Sigmoid colon (tissue), 7 donors: ENCODE measurements around the gene WDR48. TPM values are rescaled to one million over a fixed set of nuclear protein-coding genes. Genes with fewer than 3 reads are reported as not detected.

Experiments
- DNase-seq: peaks from one replicate; pipeline ENCODE4 v3.0.0-alpha.2; 2019
- H3K27ac ChIP-seq, 4 donors: fragments of 200-600 bp; sonication (generic); one replicate each; pipeline ENCODE4 v1.5.1; 2016 to 2019; ENCODE audit warnings: mild to moderate bottlenecking in 1 of 4
- H3K27me3 ChIP-seq, 3 donors: fragments of 200-600 bp; sonication (generic); one replicate each; pipeline ENCODE4 v1.5.1; 2019; ENCODE audit warnings: mild to moderate bottlenecking in 1 of 3
- H3K36me3 ChIP-seq, 4 donors: fragments of 200-600 bp; sonication (generic); one replicate each; pipeline ENCODE4 v1.5.1; 2016 to 2019
- H3K4me1 ChIP-seq, 4 donors: fragments of 200-600 bp; sonication (generic); one replicate each; pipeline ENCODE4 v1.5.1; 2017 to 2019
- H3K4me3 ChIP-seq, 4 donors: fragments of 200-600 bp; sonication (generic); one replicate each; pipeline ENCODE4 v1.5.1; 2017 to 2019; ENCODE audit warnings: mild to moderate bottlenecking in 2 of 4, moderate library complexity in 1 of 4
- H3K9me3 ChIP-seq, 4 donors: fragments of 200-600 bp in 3 of 4; sonication (generic) in 3 of 4; one replicate each; pipeline versions ENCODE4 v1.5.1 to v1.6.1; 2013 to 2019
- CTCF ChIP-seq, 4 experiments: fragments of 450-650 bp in 3 of 4; fragments of 200-600 bp in 1 of 4; IDR thresholded peaks; one replicate each; pipeline ENCODE4 v1.5.1; 2016 to 2019; ENCODE audit warnings: antibody characterized with exemption in 4 of 4, mild to moderate bottlenecking in 3 of 4, moderate library complexity in 2 of 4
- EP300 ChIP-seq, 4 donors: sonication (generic); formaldehyde crosslinking; IDR thresholded peaks; one replicate each; pipeline ENCODE4 v1.6.1; 2017; ENCODE audit warnings: antibody characterized with exemption in 4 of 4
- POLR2A ChIP-seq, 2 donors: fragments of 450-650 bp; IDR thresholded peaks; one replicate each; pipeline ENCODE4 v1.6.1; 2016; ENCODE audit warnings: antibody characterized with exemption in 2 of 2, mild to moderate bottlenecking in 2 of 2, moderate library complexity in 2 of 2
- POLR2AphosphoS5 ChIP-seq, 4 donors: sonication (generic); formaldehyde crosslinking; IDR thresholded peaks; one replicate each; pipeline ENCODE4 v1.6.1; 2017; ENCODE audit warnings: antibody characterized with exemption in 4 of 4
- WGBS, 2 donors: extraction: QIAGEN DNeasy Blood & Tissue Kit; methylation state at CpG; one replicate each; pipeline ENCODE4 v1.1.7; 2013; 5-methylcytosine and 5-hydroxymethylcytosine counted together
- intact Hi-C: fragments of 100-400 bp; cut with DNase I; formaldehyde crosslinking; loops from one replicate; pipeline ENCODE4 v1.15.1; 2023
- polyA plus RNA-seq, 3 donors: library from polyadenylated mRNA; stranded (reverse); fragments of 200-250 nt; gene quantifications; one replicate each; pipeline ENCODE4 v1.2.3, GENCODE V29; 2013
- total RNA-seq, 4 donors: library from RNA; depleted of rRNA; stranded (reverse); fragments of >200 nt; gene quantifications; one replicate each; pipeline ENCODE4 v1.1.0, GENCODE V29; 2016
- donor health status: healthy with polysubstance abuse.
- donor health status: Bipolar disorder and iron deficiency.
- donor health status: healthy.

The WDR48 gene
- total and polyA plus RNA-seq, 7 donors, result 15.3 to 50.2 (median 37.4) TPM

- H3K36me3 ChIP-seq, result peaks cover 5 to 91% (median 52%) of the 10 kb centered on the region in 4 donors
- H3K27ac ChIP-seq, result peak overlapping the region in 3 of 4 donors; percentile 2 to 23 (median 15)
- peaks cover 0 to 5% (median 2%) of the 10 kb centered on the region in 4 donors for H3K4me1 ChIP-seq
- 15 to 59% methylated on average over 3 of the region's 3 CpGs for WGBS, 2 donors
- no peak overlapping the region for H3K4me3 ChIP-seq
- no peak for DNase-seq
- H3K27me3 ChIP-seq, result no peaks in the 10 kb centered on the region
- TF ChIP-seq POLR2AphosphoS5 (IDR thresholded peaks at IDR 0.05), result no peak
- TF ChIP-seq EP300 (IDR thresholded peaks at IDR 0.05), result no peak
- TF ChIP-seq POLR2A (IDR thresholded peaks at IDR 0.05), result no peak
- TF ChIP-seq CTCF (IDR thresholded peaks at IDR 0.05), result no peak
- intact Hi-C loops, result no loop called here
- H3K9me3 ChIP-seq, result no peaks in the 10 kb centered on the region
Observed at GRCh38 chr3:39096775-39097174, 45.0 kb downstream of the WDR48 start.

GRCh38 chr3:39097716-39098472, 46.1 kb downstream of the WDR48 start:
- WGBS, 2 donors, result 89 to 91% methylated on average over 8 of the region's 8 CpGs
- intact Hi-C loops, result no loop called here
- Histone ChIP-seq H3K36me3 (peaks cover 5 to 91% (median 47%) of the 10 kb centered on the region in 4 donors), H3K27me3 (no peaks in the 10 kb centered on the region), H3K27ac (no peak overlapping the region), H3K4me3 (no peak overlapping the region), H3K9me3 (no peaks in the 10 kb centered on the region), H3K4me1 (peaks cover 0 to 6% (median 2%) of the 10 kb centered on the region in 4 donors)
- TF ChIP-seq EP300 (IDR thresholded peaks at IDR 0.05) (no peak), CTCF (IDR thresholded peaks at IDR 0.05) (no peak), POLR2A (IDR thresholded peaks at IDR 0.05) (no peak)
- no peak for DNase-seq

GRCh38 chr3:39098473-39099000, 46.7 kb downstream of the WDR48 start:
- H3K4me3 ChIP-seq, result no peak overlapping the region
- 93 to 96% methylated on average over 8 of the region's 8 CpGs for WGBS, 2 donors
- intact Hi-C loops, result no loop called here
- no peaks in the 10 kb centered on the region for H3K27me3 ChIP-seq
- TF ChIP-seq POLR2AphosphoS5 (IDR thresholded peaks at IDR 0.05) (no peak), POLR2A (IDR thresholded peaks at IDR 0.05) (no peak), EP300 (IDR thresholded peaks at IDR 0.05) (no peak), CTCF (IDR thresholded peaks at IDR 0.05) (no peak)
- H3K36me3 ChIP-seq, result peaks cover 5 to 84% (median 45%) of the 10 kb centered on the region in 4 donors
- DNase-seq, result no peak
- H3K27ac ChIP-seq, result no peak overlapping the region
- no peaks in the 10 kb centered on the region for H3K9me3 ChIP-seq
- peaks cover 0 to 13% (median 6%) of the 10 kb centered on the region in 4 donors for H3K4me1 ChIP-seq

GRCh38 chr3:39099242-39099641, 47.4 kb downstream of the WDR48 start:
- WGBS, 2 donors, result 94 to 97% methylated on average over 1 of the region's 1 CpG
- no peaks in the 10 kb centered on the region for H3K27me3 ChIP-seq
- intact Hi-C loops, result no loop called here
- H3K4me1 ChIP-seq, result peaks cover 0 to 20% (median 13%) of the 10 kb centered on the region in 4 donors
- no peak for DNase-seq
- TF ChIP-seq CTCF (IDR thresholded peaks at IDR 0.05), result no peak
- no peak for TF ChIP-seq POLR2AphosphoS5 (IDR thresholded peaks at IDR 0.05)
- no peak for TF ChIP-seq POLR2A (IDR thresholded peaks at IDR 0.05)
- TF ChIP-seq EP300 (IDR thresholded peaks at IDR 0.05), result no peak
- H3K9me3 ChIP-seq, result no peaks in the 10 kb centered on the region
- no peak overlapping the region for H3K27ac ChIP-seq
- H3K4me3 ChIP-seq, result no peak overlapping the region
- peaks cover 5 to 77% (median 42%) of the 10 kb centered on the region in 4 donors for H3K36me3 ChIP-seq
